Neuronal stem cell (in vitro differentiated cells): Measurements from ENCODE around the gene FBXO36.
A peak's percentile ranks its signal among the peaks of the same experiment; 100 is the strongest.

ENCODE experiments used
- DNase-seq: peaks from one replicate; pipeline ENCODE4 v3.0.0-alpha.2; 2013; ENCODE audit warnings: low spot score
- H2AFZ ChIP-seq: one replicate; pipeline ENCODE4 v1.6.1; 2013; ENCODE audit warnings: mild to moderate bottlenecking, low read length, inconsistent platforms
- H2AK5ac ChIP-seq: 2 replicates; pipeline ENCODE4 v1.6.1; 2013; ENCODE audit warnings: low read depth, mild to moderate bottlenecking, inconsistent platforms, low read length, moderate library complexity, mixed read lengths
- H2BK120ac ChIP-seq: 2 replicates; pipeline ENCODE4 v1.6.1; 2013; ENCODE audit warnings: low read depth, mild to moderate bottlenecking, inconsistent platforms, low read length, moderate library complexity, mixed read lengths
- H2BK12ac ChIP-seq: one replicate; pipeline ENCODE4 v1.6.1; 2013; ENCODE audit warnings: low read length, inconsistent platforms
- H2BK15ac ChIP-seq: 2 replicates; pipeline ENCODE4 v1.6.1; 2013; ENCODE audit warnings: mild to moderate bottlenecking, low read length, inconsistent platforms, mixed read lengths
- H2BK5ac ChIP-seq: one replicate; pipeline ENCODE4 v1.6.1; 2013; ENCODE audit warnings: inconsistent platforms, mild to moderate bottlenecking, low read length, moderate library complexity
- H3K14ac ChIP-seq: one replicate; pipeline ENCODE4 v1.6.1; 2013; ENCODE audit warnings: low read length, inconsistent platforms
- H3K18ac ChIP-seq: 2 replicates; pipeline ENCODE4 v1.6.1; 2013; ENCODE audit warnings: low read length, inconsistent platforms
- H3K23ac ChIP-seq: 2 replicates; pipeline ENCODE4 v1.6.1; 2013; ENCODE audit warnings: low read depth, mild to moderate bottlenecking, mixed read lengths, low read length, inconsistent platforms; ENCODE audit not compliant: poor library complexity
- H3K27ac ChIP-seq: replicated peaks from 3 replicates; pipeline ENCODE4 v1.5.1; 2013; ENCODE audit warnings: low read length, inconsistent platforms
- H3K27me3 ChIP-seq, 3 experiments: 2 replicates each; pipeline ENCODE4 v1.6.1; 2013; ENCODE audit warnings: low read length in 3 of 3, mild to moderate bottlenecking in 2 of 3, inconsistent platforms in 1 of 3, low read depth in 1 of 3, mixed read lengths in 1 of 3, moderate library complexity in 1 of 3; ENCODE audit not compliant: control insufficient read depth in 3 of 3, insufficient read depth in 3 of 3
- H3K36me3 ChIP-seq, 2 donors: replicated peaks in 1 of 2; 2 replicates each; pipeline ENCODE4 v1.6.1; 2013; ENCODE audit warnings: low read length in 2 of 2; ENCODE audit not compliant: control insufficient read depth in 2 of 2, insufficient read depth in 2 of 2
- H3K4ac ChIP-seq: 2 replicates; pipeline ENCODE4 v1.6.1; 2013; ENCODE audit warnings: inconsistent platforms, mild to moderate bottlenecking, low read length, moderate library complexity
- H3K4me1 ChIP-seq, 2 donors: 1 replicate in 1 of 2; 2 replicates in 1 of 2; pipeline ENCODE4 v1.6.1; 2013; ENCODE audit warnings: low read length in 2 of 2, low read depth in 1 of 2; ENCODE audit not compliant: control insufficient read depth in 2 of 2, insufficient read depth in 1 of 2
- H3K4me2 ChIP-seq: one replicate; pipeline ENCODE4 v1.6.1; 2013; ENCODE audit warnings: mild to moderate bottlenecking, low read length, inconsistent platforms; ENCODE audit not compliant: insufficient read depth, poor library complexity, severe bottlenecking
- H3K4me3 ChIP-seq, 2 donors: 2 replicates each; pipeline ENCODE4 v1.5.1; 2013; ENCODE audit warnings: low read length in 2 of 2, mild to moderate bottlenecking in 2 of 2, inconsistent platforms in 1 of 2, moderate library complexity in 1 of 2
- H3K79me1 ChIP-seq: one replicate; pipeline ENCODE4 v1.6.1; 2013; ENCODE audit warnings: low read depth, mild to moderate bottlenecking, inconsistent platforms, low read length, moderate library complexity
- H3K9ac ChIP-seq: one replicate; pipeline ENCODE4 v1.6.1; 2013; ENCODE audit warnings: mild to moderate bottlenecking, low read depth, low read length, inconsistent platforms; ENCODE audit not compliant: poor library complexity
- H3K9me3 ChIP-seq, 2 donors: replicated peaks in 1 of 2; 2 replicates each; pipeline versions ENCODE3 to v1.6.1; 2013; ENCODE audit warnings: low read length in 2 of 2, mild to moderate bottlenecking in 2 of 2, inconsistent platforms in 1 of 2, low read depth in 1 of 2, mixed read lengths in 1 of 2, moderate library complexity in 1 of 2; ENCODE audit not compliant: control insufficient read depth in 2 of 2, insufficient read depth in 1 of 2
- H4K8ac ChIP-seq: one replicate; pipeline ENCODE4 v1.6.1; 2013; ENCODE audit warnings: low read depth, mild to moderate bottlenecking, inconsistent platforms, low read length, moderate library complexity
- H4K91ac ChIP-seq: one replicate; pipeline ENCODE4 v1.6.1; 2013; ENCODE audit warnings: low read length, low read depth, mild to moderate bottlenecking, inconsistent platforms; ENCODE audit not compliant: poor library complexity
- WGBS, 2 donors: extraction: QIAGEN DNeasy Blood & Tissue Kit; methylation state at CpG; one replicate each; pipeline ENCODE4 v1.1.7; 2013; ENCODE audit warnings: missing lambda C conversion rate in 2 of 2, mixed read lengths in 1 of 2; ENCODE audit not compliant: insufficient read length in 2 of 2, insufficient replicate concordance in 1 of 2; ENCODE audit errors: extremely low coverage in 2 of 2; 5-methylcytosine and 5-hydroxymethylcytosine counted together

FBXO36 gene

GRCh38 chr2:229937537-229937936 is 15.2 kb downstream of the FBXO36 start:
- Histone ChIP-seq H2BK5ac (no peak overlapping the region), H4K8ac (no peak overlapping the region), H3K4ac (no peak overlapping the region), H2AFZ (no peak overlapping the region), H3K18ac (no peak overlapping the region), H3K9ac (no peak overlapping the region), H3K4me1 (no peaks in the 10 kb centered on the region), H2AK5ac (no peak overlapping the region), H2BK120ac (no peak overlapping the region), H4K91ac (no peak overlapping the region), H3K4me3 (no peak overlapping the region), H3K27me3 (no peaks in the 10 kb centered on the region), H3K14ac (no peak overlapping the region), H3K36me3 (no peaks in the 10 kb centered on the region), H3K27ac (no peak overlapping the region), H3K79me1 (no peaks in the 10 kb centered on the region), H2BK12ac (no peak overlapping the region), H2BK15ac (no peak overlapping the region), H3K4me2 (no peak overlapping the region), H3K9me3 (peaks cover 2 to 3% of the 10 kb centered on the region in 2 donors), H3K23ac (no peak overlapping the region)
- WGBS, 2 donors = no CpG with 5 or more reads among the region's 4 CpGs
- no peak for DNase-seq

GRCh38 chr2:229942671-229943070 is 20.4 kb downstream of the FBXO36 start:
- Histone ChIP-seq H2BK15ac (no peak overlapping the region), H2BK120ac (no peak overlapping the region), H3K14ac (no peak overlapping the region), H3K4me3 (no peak overlapping the region), H4K91ac (no peak overlapping the region), H3K27me3 (no peaks in the 10 kb centered on the region), H2AFZ (no peak overlapping the region), H4K8ac (no peak overlapping the region), H3K4ac (no peak overlapping the region), H3K27ac (no peak overlapping the region), H3K23ac (no peak overlapping the region), H2BK5ac (no peak overlapping the region), H3K4me2 (no peak overlapping the region), H3K4me1 (no peaks in the 10 kb centered on the region), H2BK12ac (no peak overlapping the region), H3K9ac (no peak overlapping the region), H3K36me3 (no peaks in the 10 kb centered on the region), H3K79me1 (no peaks in the 10 kb centered on the region), H3K18ac (no peak overlapping the region), H3K9me3 (no peaks in the 10 kb centered on the region), H2AK5ac (no peak overlapping the region)
- no peak for DNase-seq
- WGBS, 2 donors = no CpG with 5 or more reads among the region's 8 CpGs

- Histone ChIP-seq H2AFZ (no peak overlapping the region), H3K27me3 (no peaks in the 10 kb centered on the region), H2BK12ac (no peak overlapping the region), H3K4me2 (no peak overlapping the region), H3K18ac (no peak overlapping the region), H3K9me3 (no peaks in the 10 kb centered on the region), H3K36me3 (no peaks in the 10 kb centered on the region), H3K27ac (no peak overlapping the region), H4K8ac (no peak overlapping the region), H4K91ac (no peak overlapping the region), H3K79me1 (no peaks in the 10 kb centered on the region), H3K9ac (no peak overlapping the region), H2BK15ac (no peak overlapping the region), H3K23ac (no peak overlapping the region), H3K4ac (no peak overlapping the region), H2BK5ac (no peak overlapping the region), H3K4me1 (no peaks in the 10 kb centered on the region), H3K14ac (no peak overlapping the region), H3K4me3 (no peak overlapping the region), H2BK120ac (no peak overlapping the region), H2AK5ac (no peak overlapping the region)
- WGBS, 2 donors = no CpG with 5 or more reads among the region's 2 CpGs
- no peak for DNase-seq
Measured at GRCh38 chr2:229943171-229943570, 20.9 kb downstream of the FBXO36 start.

- no peak overlapping the region for H3K4me3 ChIP-seq
- H2BK120ac ChIP-seq = no peak overlapping the region
- H3K23ac ChIP-seq = no peak overlapping the region
- no peaks in the 10 kb centered on the region for H3K4me1 ChIP-seq
- H2BK15ac ChIP-seq = no peak overlapping the region
- no peak overlapping the region for H3K27ac ChIP-seq
- no peaks in the 10 kb centered on the region for H3K9me3 ChIP-seq
- H3K4ac ChIP-seq = no peak overlapping the region
- no peak for DNase-seq
- H4K8ac ChIP-seq = no peak overlapping the region
- no peak overlapping the region for H3K9ac ChIP-seq
- H3K14ac ChIP-seq = no peak overlapping the region
- no peak overlapping the region for H2BK5ac ChIP-seq
- H3K18ac ChIP-seq = no peak overlapping the region
- H3K27me3 ChIP-seq = no peaks in the 10 kb centered on the region
- H3K79me1 ChIP-seq = no peaks in the 10 kb centered on the region
- no peak overlapping the region for H2BK12ac ChIP-seq
- no peaks in the 10 kb centered on the region for H3K36me3 ChIP-seq
- peak overlapping the region; percentile 51 for H2AFZ ChIP-seq
- no peak overlapping the region for H4K91ac ChIP-seq
- no peak overlapping the region for H3K4me2 ChIP-seq
- H2AK5ac ChIP-seq = no peak overlapping the region
- no CpG with 5 or more reads among the region's 5 CpGs for WGBS, 2 donors
Measured at GRCh38 chr2:229943770-229944449, 21.6 kb downstream of the FBXO36 start.
